WTC11 (cell line): Measurements from ENCODE around the gene BTBD10.

Experiments
- ATF1 ChIP-seq: sonication (generic); formaldehyde crosslinking; IDR thresholded peaks from 2 replicates; pipeline ENCODE4 v1.8.1; 2023; ENCODE audit warnings: mild to moderate bottlenecking, moderate library complexity, missing genetic modification reagents
- NFYB ChIP-seq: sonication (generic); formaldehyde crosslinking; conservative IDR thresholded peaks from 2 replicates; pipeline ENCODE4 v1.8.0; 2022; ENCODE audit warnings: low read depth, missing genetic modification reagents
- NR2C2 ChIP-seq: sonication (generic); formaldehyde crosslinking; IDR thresholded peaks from 2 replicates; pipeline ENCODE4 v1.8.0; 2022; ENCODE audit warnings: mild to moderate bottlenecking, missing genetic modification reagents
- ZNF138 ChIP-seq: sonication (generic); formaldehyde crosslinking; conservative IDR thresholded peaks from 2 replicates; pipeline ENCODE4 v1.8.1; 2022; ENCODE audit warnings: mild to moderate bottlenecking, moderate library complexity, missing genetic modification reagents
- TF ChIP-seq, protein P1 (sequence below): sonication (generic); formaldehyde crosslinking; IDR thresholded peaks from 2 replicates; pipeline ENCODE4 v1.8.0; 2022; ENCODE audit warnings: mild to moderate bottlenecking, missing genetic modification reagents
- TF ChIP-seq, protein P2 (sequence below): sonication (generic); formaldehyde crosslinking; IDR thresholded peaks from 2 replicates; pipeline ENCODE4 v1.8.0; 2023; ENCODE audit warnings: missing genetic modification reagents, mild to moderate bottlenecking, borderline replicate concordance
- TF ChIP-seq, protein P3 (sequence below): fragments of 200-600 bp; IDR thresholded peaks from 2 replicates; pipeline ENCODE4 v1.8.0; 2022; ENCODE audit warnings: antibody characterized with exemption
- TF ChIP-seq, protein P4 (sequence below): sonication (generic); formaldehyde crosslinking; IDR thresholded peaks from 2 replicates; pipeline ENCODE4 v1.8.0; 2022; ENCODE audit warnings: mild to moderate bottlenecking, missing genetic modification reagents

DNA sequence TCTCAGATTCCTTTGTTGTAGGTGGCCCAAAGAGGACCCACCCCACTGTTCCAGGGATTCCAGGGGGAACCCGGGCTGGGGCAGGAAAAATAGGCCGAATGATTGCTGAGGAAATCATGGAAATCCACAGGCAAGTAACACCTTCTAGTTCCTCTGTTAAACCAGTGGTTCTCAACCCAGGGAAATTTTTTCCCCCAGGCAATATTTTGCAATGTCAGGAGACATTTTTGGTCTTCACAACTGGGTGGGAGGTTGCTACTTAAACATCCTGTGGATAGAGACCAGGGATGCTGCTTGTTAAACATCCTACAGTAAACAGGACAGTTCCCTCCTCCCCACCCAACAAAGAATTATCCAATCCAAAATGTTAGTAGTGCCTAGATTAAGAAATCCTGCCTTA, 84.7 kb downstream of the BTBD10 start:
- TF ChIP-seq, protein P1, sequence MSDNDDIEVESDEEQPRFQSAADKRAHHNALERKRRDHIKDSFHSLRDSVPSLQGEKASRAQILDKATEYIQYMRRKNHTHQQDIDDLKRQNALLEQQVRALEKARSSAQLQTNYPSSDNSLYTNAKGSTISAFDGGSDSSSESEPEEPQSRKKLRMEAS (CRISPR knock-in tag), result no peak
- TF ChIP-seq NFYB (CRISPR knock-in tag) (no peak), ATF1 (CRISPR knock-in tag) (no peak), NR2C2 (CRISPR knock-in tag) (no peak), ZNF138 (CRISPR knock-in tag) (no peak)
- TF ChIP-seq, protein P2, sequence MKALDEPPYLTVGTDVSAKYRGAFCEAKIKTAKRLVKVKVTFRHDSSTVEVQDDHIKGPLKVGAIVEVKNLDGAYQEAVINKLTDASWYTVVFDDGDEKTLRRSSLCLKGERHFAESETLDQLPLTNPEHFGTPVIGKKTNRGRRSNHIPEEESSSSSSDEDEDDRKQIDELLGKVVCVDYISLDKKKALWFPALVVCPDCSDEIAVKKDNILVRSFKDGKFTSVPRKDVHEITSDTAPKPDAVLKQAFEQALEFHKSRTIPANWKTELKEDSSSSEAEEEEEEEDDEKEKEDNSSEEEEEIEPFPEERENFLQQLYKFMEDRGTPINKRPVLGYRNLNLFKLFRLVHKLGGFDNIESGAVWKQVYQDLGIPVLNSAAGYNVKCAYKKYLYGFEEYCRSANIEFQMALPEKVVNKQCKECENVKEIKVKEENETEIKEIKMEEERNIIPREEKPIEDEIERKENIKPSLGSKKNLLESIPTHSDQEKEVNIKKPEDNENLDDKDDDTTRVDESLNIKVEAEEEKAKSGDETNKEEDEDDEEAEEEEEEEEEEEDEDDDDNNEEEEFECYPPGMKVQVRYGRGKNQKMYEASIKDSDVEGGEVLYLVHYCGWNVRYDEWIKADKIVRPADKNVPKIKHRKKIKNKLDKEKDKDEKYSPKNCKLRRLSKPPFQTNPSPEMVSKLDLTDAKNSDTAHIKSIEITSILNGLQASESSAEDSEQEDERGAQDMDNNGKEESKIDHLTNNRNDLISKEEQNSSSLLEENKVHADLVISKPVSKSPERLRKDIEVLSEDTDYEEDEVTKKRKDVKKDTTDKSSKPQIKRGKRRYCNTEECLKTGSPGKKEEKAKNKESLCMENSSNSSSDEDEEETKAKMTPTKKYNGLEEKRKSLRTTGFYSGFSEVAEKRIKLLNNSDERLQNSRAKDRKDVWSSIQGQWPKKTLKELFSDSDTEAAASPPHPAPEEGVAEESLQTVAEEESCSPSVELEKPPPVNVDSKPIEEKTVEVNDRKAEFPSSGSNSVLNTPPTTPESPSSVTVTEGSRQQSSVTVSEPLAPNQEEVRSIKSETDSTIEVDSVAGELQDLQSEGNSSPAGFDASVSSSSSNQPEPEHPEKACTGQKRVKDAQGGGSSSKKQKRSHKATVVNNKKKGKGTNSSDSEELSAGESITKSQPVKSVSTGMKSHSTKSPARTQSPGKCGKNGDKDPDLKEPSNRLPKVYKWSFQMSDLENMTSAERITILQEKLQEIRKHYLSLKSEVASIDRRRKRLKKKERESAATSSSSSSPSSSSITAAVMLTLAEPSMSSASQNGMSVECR (CRISPR knock-in tag), result no peak
- TF ChIP-seq, protein P3, sequence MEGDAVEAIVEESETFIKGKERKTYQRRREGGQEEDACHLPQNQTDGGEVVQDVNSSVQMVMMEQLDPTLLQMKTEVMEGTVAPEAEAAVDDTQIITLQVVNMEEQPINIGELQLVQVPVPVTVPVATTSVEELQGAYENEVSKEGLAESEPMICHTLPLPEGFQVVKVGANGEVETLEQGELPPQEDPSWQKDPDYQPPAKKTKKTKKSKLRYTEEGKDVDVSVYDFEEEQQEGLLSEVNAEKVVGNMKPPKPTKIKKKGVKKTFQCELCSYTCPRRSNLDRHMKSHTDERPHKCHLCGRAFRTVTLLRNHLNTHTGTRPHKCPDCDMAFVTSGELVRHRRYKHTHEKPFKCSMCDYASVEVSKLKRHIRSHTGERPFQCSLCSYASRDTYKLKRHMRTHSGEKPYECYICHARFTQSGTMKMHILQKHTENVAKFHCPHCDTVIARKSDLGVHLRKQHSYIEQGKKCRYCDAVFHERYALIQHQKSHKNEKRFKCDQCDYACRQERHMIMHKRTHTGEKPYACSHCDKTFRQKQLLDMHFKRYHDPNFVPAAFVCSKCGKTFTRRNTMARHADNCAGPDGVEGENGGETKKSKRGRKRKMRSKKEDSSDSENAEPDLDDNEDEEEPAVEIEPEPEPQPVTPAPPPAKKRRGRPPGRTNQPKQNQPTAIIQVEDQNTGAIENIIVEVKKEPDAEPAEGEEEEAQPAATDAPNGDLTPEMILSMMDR, result no peak
- TF ChIP-seq, protein P4, sequence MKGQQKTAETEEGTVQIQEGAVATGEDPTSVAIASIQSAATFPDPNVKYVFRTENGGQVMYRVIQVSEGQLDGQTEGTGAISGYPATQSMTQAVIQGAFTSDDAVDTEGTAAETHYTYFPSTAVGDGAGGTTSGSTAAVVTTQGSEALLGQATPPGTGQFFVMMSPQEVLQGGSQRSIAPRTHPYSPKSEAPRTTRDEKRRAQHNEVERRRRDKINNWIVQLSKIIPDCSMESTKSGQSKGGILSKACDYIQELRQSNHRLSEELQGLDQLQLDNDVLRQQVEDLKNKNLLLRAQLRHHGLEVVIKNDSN (CRISPR knock-in tag), result no peak
